GM18511 (cell line): ENCODE results near the gene ENDOD1.

Experiments used
- ATAC-seq: cut with Tn5 transposase; IDR thresholded peaks from one replicate; pipeline ENCODE4 v1.9.1; 2021; ENCODE audit warnings: mild to moderate bottlenecking, moderate library complexity; ENCODE audit not compliant: unreplicated experiment

ENDOD1 gene

DNA sequence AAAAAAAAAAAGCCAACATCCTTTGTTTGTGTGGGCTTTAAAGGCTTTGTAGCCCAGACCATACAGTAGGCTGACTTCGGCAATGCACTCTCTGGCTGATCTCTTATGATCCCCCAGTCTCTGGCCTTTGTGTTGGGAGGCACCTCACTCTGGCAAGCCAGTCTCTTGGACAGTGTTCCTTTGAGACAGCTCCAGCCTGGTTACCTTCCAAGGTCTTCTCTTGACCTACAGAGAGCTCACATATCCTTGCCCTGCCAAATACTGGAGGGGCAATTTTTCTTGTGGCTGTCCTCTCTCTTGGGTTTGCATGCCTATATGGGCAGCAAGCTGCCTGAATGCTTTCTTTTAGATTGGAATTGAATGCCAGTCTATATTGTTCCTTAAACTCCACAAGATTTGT, 71.6 kb downstream of the ENDOD1 start:
- ATAC-seq = no peak

- no peak for ATAC-seq
Measured at GRCh38 chr11:95163106-95163505, 73.5 kb downstream of the ENDOD1 start.

DNA sequence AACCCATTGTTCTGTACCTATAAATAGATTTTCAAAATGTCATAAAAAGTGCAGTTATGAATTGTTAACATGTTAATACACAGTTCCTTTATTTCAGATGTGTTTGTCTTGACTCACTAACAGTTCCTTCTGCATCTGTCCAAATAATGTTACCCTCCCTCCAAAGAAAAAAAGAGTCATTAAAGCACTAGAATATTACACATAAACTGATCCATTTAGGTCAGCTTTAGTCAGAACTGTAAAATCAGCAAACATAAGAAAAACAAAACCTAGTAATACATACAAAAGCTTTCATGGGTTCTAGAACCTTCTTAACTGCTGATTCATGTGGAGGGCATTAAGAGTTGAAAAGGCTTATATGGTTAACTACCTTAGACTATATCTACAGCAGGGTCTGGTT, 76.0 kb downstream of the ENDOD1 start:
- ATAC-seq = no peak

- no peak for ATAC-seq
Measured at GRCh38 chr11:95166781-95167180, 77.1 kb downstream of the ENDOD1 start.

GRCh38 chr11:95170294-95170693, 80.6 kb downstream of the ENDOD1 start:
- no peak for ATAC-seq

- no peak for ATAC-seq
Measured at GRCh38 chr11:95175818-95176380, 86.3 kb downstream of the ENDOD1 start.
